ENCODE results near the gene TMEM150A. TPM values are rescaled to one million over a fixed set of nuclear protein-coding genes. Genes with fewer than 3 reads are reported as not detected.
"Not testable (repeated sequence)": the region's sequence is repeated elsewhere in the genome, so short reads cannot be mapped to it uniquely, and the experiment has no call there.

Gene TMEM150A
- polyA plus RNA-seq, 1 donor from 2014 or later: 8.4 TPM

- H3K9me3 ChIP-seq (ENCODE audit: low read length): no peaks in the 10 kb centered on the region
- no peaks in the 10 kb centered on the region for H4K20me1 ChIP-seq (ENCODE audit: insufficient read depth)
- H3K9me2 ChIP-seq (ENCODE audit: insufficient read depth, low read length): no peaks in the 10 kb centered on the region
- no peak overlapping the region for H3K4me3 ChIP-seq (ENCODE audit: low read length)
- no peak overlapping the region for H3K9ac ChIP-seq (ENCODE audit: low read length)
- no peak overlapping the region for H2AFZ ChIP-seq (ENCODE audit: low read depth, low read length)
- no peak overlapping the region for H3K4me2 ChIP-seq (ENCODE audit: low read length)
- no peaks in the 10 kb centered on the region for H3F3A ChIP-seq (ENCODE audit: insufficient read depth, low read length, poor library complexity, severe bottlenecking)
- H3K79me2 ChIP-seq (replicated peaks; ENCODE audit: insufficient read depth, low read length): peaks cover 22% of the 10 kb centered on the region
- no peaks in the 10 kb centered on the region for H3K27me3 ChIP-seq (ENCODE audit: insufficient read depth, low read depth, low read length)
- H3K36me3 ChIP-seq (ENCODE audit: insufficient read depth, low read length): no peaks in the 10 kb centered on the region
- no peak overlapping the region for H3K27ac ChIP-seq (ENCODE audit: low read length)
- no peak for TF ChIP-seq MXI1 (conservative IDR thresholded peaks at IDR 0.05; ENCODE audit: poor library complexity, severe bottlenecking)
These were observed 17.1 kb upstream of the TMEM150A start for GRCh38 chr2:85619617-85620016.

GRCh38 chr2:85617723-85618122 is 15.2 kb upstream of the TMEM150A start:
- H3F3A ChIP-seq (ENCODE audit: insufficient read depth, low read length, poor library complexity, severe bottlenecking); H2AFZ ChIP-seq (ENCODE audit: low read depth, low read length); H3K4me2 ChIP-seq (ENCODE audit: low read length); H3K36me3 ChIP-seq (ENCODE audit: insufficient read depth, low read length); H3K27me3 ChIP-seq (ENCODE audit: insufficient read depth, low read depth, low read length); H4K20me1 ChIP-seq (ENCODE audit: insufficient read depth); H3K9me3 ChIP-seq (ENCODE audit: low read length); H3K9ac ChIP-seq (ENCODE audit: low read length); H3K27ac ChIP-seq (ENCODE audit: low read length); H3K9me2 ChIP-seq (ENCODE audit: insufficient read depth, low read length): not testable (repeated sequence)
- H3K4me3 ChIP-seq (ENCODE audit: low read length): peak overlapping the region; percentile 99
- H3K79me2 ChIP-seq (replicated peaks; ENCODE audit: insufficient read depth, low read length): peaks cover 20% of the 10 kb centered on the region

GRCh38 chr2:85615413-85615728 is 12.9 kb upstream of the TMEM150A start:
- Histone ChIP-seq H3K4me2 (ENCODE audit: low read length) (no peak overlapping the region), H3K79me2 (replicated peaks; ENCODE audit: insufficient read depth, low read length) (peaks cover 31% of the 10 kb centered on the region), H3K9me2 (ENCODE audit: insufficient read depth, low read length) (no peaks in the 10 kb centered on the region), H3K4me3 (ENCODE audit: low read length) (peak overlapping the region; percentile 99), H2AFZ (ENCODE audit: low read depth, low read length) (no peak overlapping the region), H4K20me1 (ENCODE audit: insufficient read depth) (no peaks in the 10 kb centered on the region), H3K36me3 (ENCODE audit: insufficient read depth, low read length) (no peaks in the 10 kb centered on the region), H3K27ac (ENCODE audit: low read length) (peak overlapping the region; percentile 79), H3K9me3 (ENCODE audit: low read length) (no peaks in the 10 kb centered on the region), H3F3A (ENCODE audit: insufficient read depth, low read length, poor library complexity, severe bottlenecking) (no peaks in the 10 kb centered on the region), H3K9ac (ENCODE audit: low read length) (no peak overlapping the region), H3K27me3 (ENCODE audit: insufficient read depth, low read depth, low read length) (no peaks in the 10 kb centered on the region)
- no peak for TF ChIP-seq REST (IDR thresholded peaks at IDR 0.05; ENCODE audit: borderline replicate concordance)
- TF ChIP-seq TAF1 (IDR thresholded peaks at IDR 0.05; ENCODE audit: low read depth): no peak
- TF ChIP-seq CTCF (IDR thresholded peaks at IDR 0.05; ENCODE audit: poor library complexity, severe bottlenecking): no peak
- no peak for TF ChIP-seq POLR2AphosphoS5 (IDR thresholded peaks at IDR 0.05)

GRCh38 chr2:85614757-85615156 is 12.3 kb upstream of the TMEM150A start:
- H3K4me2 ChIP-seq (ENCODE audit: low read length); H3F3A ChIP-seq (ENCODE audit: insufficient read depth, low read length, poor library complexity, severe bottlenecking); H3K36me3 ChIP-seq (ENCODE audit: insufficient read depth, low read length); H3K9ac ChIP-seq (ENCODE audit: low read length); H3K4me3 ChIP-seq (ENCODE audit: low read length); H3K27me3 ChIP-seq (ENCODE audit: insufficient read depth, low read depth, low read length); H3K27ac ChIP-seq (ENCODE audit: low read length); H4K20me1 ChIP-seq (ENCODE audit: insufficient read depth); H2AFZ ChIP-seq (ENCODE audit: low read depth, low read length); H3K9me2 ChIP-seq (ENCODE audit: insufficient read depth, low read length); H3K9me3 ChIP-seq (ENCODE audit: low read length): not testable (repeated sequence)
- H3K79me2 ChIP-seq (replicated peaks; ENCODE audit: insufficient read depth, low read length): peaks cover 31% of the 10 kb centered on the region
